Measurements from ENCODE around the gene ARPC3. TPM values are rescaled to one million over a fixed set of nuclear protein-coding genes. Genes with fewer than 3 reads are reported as not detected.

ARPC3 gene
- total and polyA plus RNA-seq, 10 of the 15 experiments (the other 5 are each of a cell fraction or from before 2014, with no cell fraction given): 81.6 to 890 (median 564) TPM

DNA sequence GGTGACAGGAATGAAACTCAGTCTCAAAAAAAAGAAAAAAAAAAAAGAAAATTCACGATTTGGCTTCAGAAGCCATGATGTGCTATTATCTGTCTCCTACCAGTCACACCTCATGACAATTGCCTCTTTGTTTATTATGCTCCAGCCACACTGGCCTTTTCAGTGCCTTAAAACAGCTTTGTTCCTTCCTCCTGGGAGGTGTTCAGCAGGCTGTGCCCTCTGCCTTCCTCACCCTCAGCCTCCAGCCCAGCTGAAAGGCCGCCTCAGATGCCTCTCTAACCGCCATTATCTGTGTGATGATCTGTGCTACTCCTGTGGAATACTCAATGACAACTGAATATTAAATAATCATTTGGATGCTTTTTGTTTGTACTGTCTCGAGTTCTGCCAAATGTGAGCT lies 8.6 kb upstream of the ARPC3 start:
- no peaks in the 10 kb centered on the region for H3K79me2 ChIP-seq (ENCODE audit: control insufficient read depth, insufficient read depth, low read length)
- no peaks in the 10 kb centered on the region for H3K27me3 ChIP-seq (replicated peaks in 1 of 2; ENCODE audit: control insufficient read depth in 2 of 2, insufficient read depth in 2 of 2, low read length in 1 of 2)
- FAIRE-seq (no peak), ATAC-seq (no peak), DNase-seq (ENCODE audit: low read depth, low spot score) (no peak)
- no peaks in the 10 kb centered on the region for H4K20me1 ChIP-seq (ENCODE audit: control insufficient read depth, insufficient read depth)
- H2AFZ ChIP-seq (ENCODE audit: control insufficient read depth, low read depth, low read length): no peak overlapping the region
- ChIA-PET RAD21 (ENCODE audit: unreplicated experiment) (interaction anchor here (1.2 to 1.6 kb wide), 3 partner anchors 9 to 141 kb away, joined by 3 to 5 read pairs (median 5); partner anchors contain the start of genes FAM216A and GPN3), CTCF (interaction anchor here (1.5 to 4.5 kb wide), 3 partner anchors 9 to 143 kb away, joined by 4 to 52 read pairs (median 42); partner anchors contain the start of genes ARPC3, FAM216A and GPN3), POLR2A (interaction anchor here (0.8 to 5.0 kb wide), 4 partner anchors 9 to 45 kb away, joined by 3 to 43 read pairs (median 4); partner anchors contain the start of genes FAM216A and GPN3), SMC1A (ENCODE audit: uncharacterized antibody, unreplicated experiment) (interaction anchor here (0.9 to 3.1 kb wide), 9 partner anchors 9 to 141 kb away, joined by 3 to 14 read pairs (median 4); partner anchors contain the start of genes ARPC3, FAM216A and GPN3)
- no TSS peak for BruUV-seq (replicated peaks)
- no peaks in the 10 kb centered on the region for H3K9me3 ChIP-seq (replicated peaks; ENCODE audit: control insufficient read depth, insufficient read depth, low read length)
- peaks cover 0 to 2% of the 10 kb centered on the region in 2 experiments; a peak in 3 of 4 replicates for H3K36me3 ChIP-seq (ENCODE audit: control insufficient read depth in 2 of 2, insufficient read depth in 2 of 2, low read length in 1 of 2)
- H3K27ac ChIP-seq (ENCODE audit: control insufficient read depth, insufficient read depth): no peak overlapping the region
- H3K4me2 ChIP-seq (ENCODE audit: control insufficient read depth, insufficient read depth): no peak overlapping the region
- peaks cover 17% of the 10 kb centered on the region for H3K4me1 ChIP-seq (ENCODE audit: control insufficient read depth, insufficient read depth, low read length)
- H3K4me3 ChIP-seq: no peak overlapping the region
- in situ Hi-C loops (cut with MboI) (no loop called here), intact Hi-C loops (cut with micrococcal nuclease; ENCODE audit: unreplicated experiment) (no loop called here)
- WGBS (ENCODE audit: insufficient coverage, insufficient replicate concordance, low lambda C conversion rate, missing lambda C conversion rate): 95% methylated on average over 4 of the region's 4 CpGs
- H3K9ac ChIP-seq (ENCODE audit: control insufficient read depth, insufficient read depth, low read length): no peak overlapping the region
- no peak for TF ChIP-seq SUZ12 (IDR thresholded peaks at IDR 0.05; ENCODE audit: unreplicated experiment)
- TF ChIP-seq, protein P1, sequence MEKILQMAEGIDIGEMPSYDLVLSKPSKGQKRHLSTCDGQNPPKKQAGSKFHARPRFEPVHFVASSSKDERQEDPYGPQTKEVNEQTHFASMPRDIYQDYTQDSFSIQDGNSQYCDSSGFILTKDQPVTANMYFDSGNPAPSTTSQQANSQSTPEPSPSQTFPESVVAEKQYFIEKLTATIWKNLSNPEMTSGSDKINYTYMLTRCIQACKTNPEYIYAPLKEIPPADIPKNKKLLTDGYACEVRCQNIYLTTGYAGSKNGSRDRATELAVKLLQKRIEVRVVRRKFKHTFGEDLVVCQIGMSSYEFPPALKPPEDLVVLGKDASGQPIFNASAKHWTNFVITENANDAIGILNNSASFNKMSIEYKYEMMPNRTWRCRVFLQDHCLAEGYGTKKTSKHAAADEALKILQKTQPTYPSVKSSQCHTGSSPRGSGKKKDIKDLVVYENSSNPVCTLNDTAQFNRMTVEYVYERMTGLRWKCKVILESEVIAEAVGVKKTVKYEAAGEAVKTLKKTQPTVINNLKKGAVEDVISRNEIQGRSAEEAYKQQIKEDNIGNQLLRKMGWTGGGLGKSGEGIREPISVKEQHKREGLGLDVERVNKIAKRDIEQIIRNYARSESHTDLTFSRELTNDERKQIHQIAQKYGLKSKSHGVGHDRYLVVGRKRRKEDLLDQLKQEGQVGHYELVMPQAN (conservative IDR thresholded peaks at IDR 0.05): no peak
- TF ChIP-seq NR2C2 (IDR thresholded peaks at IDR 0.05; ENCODE audit: borderline replicate concordance, control insufficient read depth, insufficient read length, low read depth): no peak
- no peak for TF ChIP-seq ZNF217 (IDR thresholded peaks at IDR 0.05)
- TF ChIP-seq IKZF1 (conservative IDR thresholded peaks at IDR 0.05): no peak
- TF ChIP-seq PBX3 (IDR thresholded peaks at IDR 0.05; ENCODE audit: insufficient replicate concordance, low read depth, low read length): no peak
- TF ChIP-seq NR2F1 (conservative IDR thresholded peaks at IDR 0.05): no peak
- TF ChIP-seq, protein P2, sequence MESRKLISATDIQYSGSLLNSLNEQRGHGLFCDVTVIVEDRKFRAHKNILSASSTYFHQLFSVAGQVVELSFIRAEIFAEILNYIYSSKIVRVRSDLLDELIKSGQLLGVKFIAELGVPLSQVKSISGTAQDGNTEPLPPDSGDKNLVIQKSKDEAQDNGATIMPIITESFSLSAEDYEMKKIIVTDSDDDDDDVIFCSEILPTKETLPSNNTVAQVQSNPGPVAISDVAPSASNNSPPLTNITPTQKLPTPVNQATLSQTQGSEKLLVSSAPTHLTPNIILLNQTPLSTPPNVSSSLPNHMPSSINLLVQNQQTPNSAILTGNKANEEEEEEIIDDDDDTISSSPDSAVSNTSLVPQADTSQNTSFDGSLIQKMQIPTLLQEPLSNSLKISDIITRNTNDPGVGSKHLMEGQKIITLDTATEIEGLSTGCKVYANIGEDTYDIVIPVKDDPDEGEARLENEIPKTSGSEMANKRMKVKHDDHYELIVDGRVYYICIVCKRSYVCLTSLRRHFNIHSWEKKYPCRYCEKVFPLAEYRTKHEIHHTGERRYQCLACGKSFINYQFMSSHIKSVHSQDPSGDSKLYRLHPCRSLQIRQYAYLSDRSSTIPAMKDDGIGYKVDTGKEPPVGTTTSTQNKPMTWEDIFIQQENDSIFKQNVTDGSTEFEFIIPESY (IDR thresholded peaks at IDR 0.05): no peak
- TF ChIP-seq PAX8 (IDR thresholded peaks at IDR 0.05): no peak
- no peak for TF ChIP-seq PAX5 (IDR thresholded peaks at IDR 0.05; ENCODE audit: borderline replicate concordance, low read depth, low read length)
- TF ChIP-seq BMI1 (IDR thresholded peaks at IDR 0.05; ENCODE audit: borderline replicate concordance): no peak
- no peak for TF ChIP-seq JUND (IDR thresholded peaks at IDR 0.05; ENCODE audit: low read depth, low read length)
- TF ChIP-seq RB1 (IDR thresholded peaks at IDR 0.05; ENCODE audit: borderline replicate concordance): no peak
- TF ChIP-seq BACH1 (IDR thresholded peaks at IDR 0.05; ENCODE audit: borderline replicate concordance): no peak
- no peak for TF ChIP-seq TCF12 (IDR thresholded peaks at IDR 0.05; ENCODE audit: low read depth, low read length)
- TF ChIP-seq CEBPB (IDR thresholded peaks at IDR 0.05; ENCODE audit: borderline replicate concordance in 1 of 2, low read depth in 2 of 2, low read length in 2 of 2): no peak
- no peak for TF ChIP-seq NFIC (IDR thresholded peaks at IDR 0.05; ENCODE audit: low read depth, low read length)
- no peak for TF ChIP-seq IRF5 (IDR thresholded peaks at IDR 0.05; ENCODE audit: borderline replicate concordance)
- TF ChIP-seq ZNF384 (IDR thresholded peaks at IDR 0.05; ENCODE audit: borderline replicate concordance, low read depth, low read length): no peak

Data from GM12878 (cell line).